Brain microvascular endothelial cell (primary cell): Measurements from ENCODE around the gene CNTRL.

Source experiments
- DNase-seq: peaks from one replicate; pipeline ENCODE4 v3.0.0-alpha.2; 2020
- H3K27ac ChIP-seq: fragments of 250-450 bp; sonication (Bioruptor Pico); 2 replicates; pipeline ENCODE4 v1.5.1; 2020; ENCODE audit warnings: mild to moderate bottlenecking, moderate library complexity
- H3K27me3 ChIP-seq: fragments of 250-450 bp; sonication (Bioruptor Pico); replicated peaks from 2 replicates; pipeline ENCODE4 v1.5.1; 2020; ENCODE audit warnings: mild to moderate bottlenecking
- H3K36me3 ChIP-seq: fragments of 250-450 bp; sonication (Bioruptor Pico); replicated peaks from 2 replicates; pipeline ENCODE4 v1.5.1; 2020; ENCODE audit warnings: mild to moderate bottlenecking
- H3K4me3 ChIP-seq: 2 replicates; pipeline ENCODE4 v1.5.1; 2011; ENCODE audit warnings: low read depth, mild to moderate bottlenecking, control low read depth, low read length, moderate library complexity
- in situ Hi-C: cut with HindIII; loops from 2 replicates; pipeline ENCODE4 v1.10.0; 2017; ENCODE audit warnings: low sequenced_read_pairs, low pct_ligation_motif_present
- TF ChIP-seq, protein P1 (sequence below): IDR thresholded peaks from 2 replicates; pipeline ENCODE4 v1.5.1; 2011; ENCODE audit warnings: low read depth, mild to moderate bottlenecking, moderate library complexity, low read length, control low read depth, inconsistent platforms; ENCODE audit errors: missing control alignments

Gene CNTRL

DNA sequence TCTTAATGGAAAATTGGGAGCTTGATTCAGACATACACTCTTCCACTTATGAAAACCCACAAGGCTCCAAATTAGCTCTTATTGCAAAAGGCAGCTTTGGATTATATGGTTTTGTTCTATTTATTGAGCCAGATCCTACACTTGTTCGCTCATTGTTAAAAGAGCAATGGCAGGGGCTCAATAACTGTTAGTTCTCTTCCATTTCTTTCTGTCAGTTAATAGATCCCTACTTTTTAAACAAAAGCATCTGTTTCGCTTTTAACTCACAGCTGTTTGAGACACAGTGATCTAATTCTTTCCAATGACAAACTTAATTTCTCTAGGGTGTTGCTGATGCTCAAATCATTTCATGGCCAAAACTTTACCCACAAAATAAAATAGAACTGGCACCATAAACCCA, 36.4 kb upstream of the CNTRL start:
- no peak overlapping the region for H3K27ac ChIP-seq
- no peaks in the 10 kb centered on the region for H3K27me3 ChIP-seq
- TF ChIP-seq, protein P1, sequence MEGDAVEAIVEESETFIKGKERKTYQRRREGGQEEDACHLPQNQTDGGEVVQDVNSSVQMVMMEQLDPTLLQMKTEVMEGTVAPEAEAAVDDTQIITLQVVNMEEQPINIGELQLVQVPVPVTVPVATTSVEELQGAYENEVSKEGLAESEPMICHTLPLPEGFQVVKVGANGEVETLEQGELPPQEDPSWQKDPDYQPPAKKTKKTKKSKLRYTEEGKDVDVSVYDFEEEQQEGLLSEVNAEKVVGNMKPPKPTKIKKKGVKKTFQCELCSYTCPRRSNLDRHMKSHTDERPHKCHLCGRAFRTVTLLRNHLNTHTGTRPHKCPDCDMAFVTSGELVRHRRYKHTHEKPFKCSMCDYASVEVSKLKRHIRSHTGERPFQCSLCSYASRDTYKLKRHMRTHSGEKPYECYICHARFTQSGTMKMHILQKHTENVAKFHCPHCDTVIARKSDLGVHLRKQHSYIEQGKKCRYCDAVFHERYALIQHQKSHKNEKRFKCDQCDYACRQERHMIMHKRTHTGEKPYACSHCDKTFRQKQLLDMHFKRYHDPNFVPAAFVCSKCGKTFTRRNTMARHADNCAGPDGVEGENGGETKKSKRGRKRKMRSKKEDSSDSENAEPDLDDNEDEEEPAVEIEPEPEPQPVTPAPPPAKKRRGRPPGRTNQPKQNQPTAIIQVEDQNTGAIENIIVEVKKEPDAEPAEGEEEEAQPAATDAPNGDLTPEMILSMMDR = no peak
- H3K4me3 ChIP-seq = no peak overlapping the region
- no peaks in the 10 kb centered on the region for H3K36me3 ChIP-seq
- DNase-seq = no peak
- in situ Hi-C loops = no loop called here

DNA sequence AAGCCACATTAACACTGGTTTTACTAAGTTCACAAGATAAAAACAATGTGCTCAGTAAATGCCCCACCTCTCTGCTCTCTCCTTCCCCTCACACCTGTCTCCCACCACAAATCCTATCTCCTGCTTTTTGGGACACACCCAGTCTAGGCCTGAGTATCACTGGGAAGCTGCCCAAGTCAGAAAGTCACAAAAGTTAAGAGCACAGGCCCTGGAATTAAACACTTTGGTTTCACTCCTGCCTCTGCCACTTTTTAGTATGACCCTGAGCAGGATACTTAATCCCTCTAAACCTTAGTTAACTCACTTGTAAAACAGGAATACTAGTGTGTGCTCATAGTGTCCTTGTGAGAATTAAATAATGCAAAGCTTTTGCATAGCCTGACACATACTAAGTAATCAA, 36.0 kb upstream of the CNTRL start:
- no peaks in the 10 kb centered on the region for H3K36me3 ChIP-seq
- no peak for DNase-seq
- H3K27me3 ChIP-seq = no peaks in the 10 kb centered on the region
- in situ Hi-C loops = no loop called here
- TF ChIP-seq, protein P1 = no peak
- no peak overlapping the region for H3K27ac ChIP-seq
- no peak overlapping the region for H3K4me3 ChIP-seq

DNA sequence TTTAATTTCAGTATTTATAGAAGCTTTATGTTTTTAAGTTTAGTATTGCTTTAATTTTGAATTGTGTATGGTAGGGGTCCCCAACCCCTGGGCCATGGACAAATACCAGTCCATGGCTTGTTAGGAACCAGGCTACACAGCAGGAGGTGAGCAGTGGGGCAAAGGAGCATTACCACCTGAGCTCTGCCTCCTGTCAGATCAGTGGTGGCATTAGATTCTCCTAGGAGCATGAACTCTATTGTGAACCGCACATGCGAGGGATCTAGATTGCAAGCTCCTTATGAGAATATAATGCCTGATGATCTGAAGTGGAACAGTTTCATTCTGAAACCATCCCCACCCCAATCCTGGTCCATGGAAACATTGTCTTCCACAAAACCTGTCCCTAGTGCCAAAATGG, 26.6 kb upstream of the CNTRL start:
- no peak for DNase-seq
- TF ChIP-seq, protein P1 = no peak
- H3K36me3 ChIP-seq = no peaks in the 10 kb centered on the region

DNA sequence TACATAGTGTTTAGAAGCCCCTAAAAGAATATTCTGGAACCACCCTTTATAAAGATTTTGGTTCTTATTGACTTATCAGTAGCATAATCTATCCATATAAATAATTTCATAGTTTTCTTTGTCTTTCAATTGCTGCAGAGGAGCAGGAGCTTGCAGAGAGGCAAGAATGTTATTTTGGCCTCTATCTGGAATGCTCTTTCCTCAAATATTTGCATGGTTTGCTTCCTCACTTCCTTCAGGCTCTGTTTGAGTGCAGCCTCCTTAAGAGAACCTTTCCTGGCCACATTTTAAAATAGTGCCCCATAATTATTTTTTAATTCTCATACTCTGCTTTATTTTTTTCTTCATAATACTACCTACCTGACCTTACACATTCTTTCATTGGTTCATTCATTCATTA, 26.1 kb upstream of the CNTRL start:
- H3K27me3 ChIP-seq = no peaks in the 10 kb centered on the region
- no peaks in the 10 kb centered on the region for H3K36me3 ChIP-seq
- no peak for DNase-seq
- no peak overlapping the region for H3K27ac ChIP-seq
- H3K4me3 ChIP-seq = no peak overlapping the region
- TF ChIP-seq, protein P1 = no peak
- in situ Hi-C loops = no loop called here

More for the DNA sequence above, 26.6 kb upstream of the CNTRL start:
- Histone ChIP-seq H3K27ac (no peak overlapping the region), H3K27me3 (no peaks in the 10 kb centered on the region), H3K4me3 (no peak overlapping the region)
- in situ Hi-C loops = no loop called here

DNA sequence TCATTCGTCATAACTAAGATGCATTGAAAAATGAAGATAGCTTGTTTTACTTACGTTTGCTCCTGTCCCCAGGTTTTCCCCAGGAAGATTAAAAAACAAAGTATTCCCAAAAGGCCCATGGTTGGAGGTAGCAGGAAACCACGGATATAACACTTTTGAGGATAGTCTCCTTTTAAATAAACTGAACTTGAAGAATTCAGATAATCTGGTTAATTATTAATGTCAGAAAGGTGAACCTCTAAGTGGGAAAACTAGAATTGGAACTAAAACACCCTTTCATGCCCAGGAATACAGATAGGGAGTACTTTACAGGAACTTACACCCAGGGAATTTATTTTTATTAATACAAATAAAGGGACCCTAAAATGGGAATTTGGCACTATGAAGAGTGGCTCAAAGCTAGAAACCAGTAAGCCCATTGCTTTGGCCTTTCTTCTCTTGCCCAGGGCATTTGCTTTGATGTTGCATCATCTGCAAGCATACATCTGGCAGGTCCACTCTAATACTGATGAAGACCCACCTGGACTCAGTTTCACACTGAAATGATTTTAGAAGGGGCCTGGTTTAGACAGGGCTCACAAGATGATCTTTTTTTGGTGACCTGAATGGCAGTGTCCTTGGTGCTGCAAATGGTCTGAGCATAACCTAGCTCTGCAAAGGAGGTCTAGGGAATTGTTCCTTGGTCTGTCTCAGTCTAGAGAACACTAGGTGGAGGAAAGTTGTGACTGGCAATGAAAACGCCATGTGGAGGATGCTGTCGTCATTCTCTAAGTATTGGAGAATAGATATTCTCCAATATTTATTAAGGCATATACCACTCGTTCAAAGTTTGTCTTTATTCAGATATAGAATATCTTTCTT, 24.4 kb upstream of the CNTRL start, which contains the start of gene C5:
Gene C5, minus strand, starts transcription at position 148 of the 861 bp plus-strand sequence. Its CDS starts 29 bp downstream, at position 119.
- no peak for DNase-seq
- TF ChIP-seq, protein P1 = no peak
- H3K27ac ChIP-seq = no peak within 1 kb of the TSS
- H3K27me3 ChIP-seq = no peaks in the 10 kb centered on the region
- no peak within 1 kb of the TSS for H3K4me3 ChIP-seq
- H3K36me3 ChIP-seq = no peaks in the 10 kb centered on the region
- in situ Hi-C loops = no loop called here
